Activated CD8-positive, alpha-beta memory T cell treated with anti-CD3 and anti-CD28 coated beads for 36 hours (primary cell): ENCODE results near the gene CACNG7. TPM values are rescaled to one million over a fixed set of nuclear protein-coding genes. Genes with fewer than 3 reads are reported as not detected.

Experiments used
- CTCF ChIA-PET: fragments of 350-600 bp; sonication (Branson Sonifier 250); formaldehyde crosslinking; loops from one replicate; lab custom pipeline; 2021; ENCODE audit warnings: antibody characterized with exemption; lab: Charles Lee
- POLR2A ChIA-PET: fragments of 350-600 bp; sonication (Branson Sonifier 250); formaldehyde crosslinking; loops from one replicate; lab custom pipeline; 2021; ENCODE audit warnings: antibody characterized with exemption; lab: Charles Lee
- total RNA-seq, 2 experiments: library from RNA; stranded (reverse); gene quantifications; one replicate each; pipeline ENCODE4 v1.2.3, GENCODE V29; 2021

CACNG7 gene
- total RNA-seq, 2 experiments from 2014 or later = not detected

DNA sequence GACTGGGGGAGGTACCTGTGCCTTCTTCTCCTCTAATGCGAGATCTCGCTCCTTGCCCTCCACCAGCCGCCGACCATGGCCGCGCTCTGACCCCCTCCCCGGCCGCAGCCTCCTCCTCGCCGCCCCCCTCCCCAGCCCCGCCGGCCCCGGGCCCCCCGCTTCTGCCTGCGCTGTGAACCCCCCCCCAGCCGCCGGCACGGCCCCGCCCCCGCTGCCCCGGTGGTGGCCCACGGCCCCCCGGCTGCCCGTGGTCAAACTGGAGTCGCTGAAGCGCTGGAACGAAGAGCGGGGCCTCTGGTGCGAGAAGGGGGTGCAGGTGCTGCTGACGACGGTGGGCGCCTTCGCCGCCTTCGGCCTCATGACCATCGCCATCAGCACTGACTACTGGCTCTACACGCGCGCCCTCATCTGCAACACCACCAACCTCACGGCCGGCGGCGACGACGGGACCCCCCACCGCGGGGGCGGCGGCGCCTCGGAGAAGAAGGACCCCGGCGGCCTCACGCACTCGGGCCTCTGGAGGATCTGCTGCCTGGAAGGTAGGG lies 53.9 kb downstream of the CACNG7 start, which contains the start of gene CACNG8:
Gene CACNG8 (plus strand): TSS at position 51 of the 545 bp plus-strand sequence.
- POLR2A ChIA-PET = no interaction called here
- CTCF ChIA-PET = no interaction called here

DNA sequence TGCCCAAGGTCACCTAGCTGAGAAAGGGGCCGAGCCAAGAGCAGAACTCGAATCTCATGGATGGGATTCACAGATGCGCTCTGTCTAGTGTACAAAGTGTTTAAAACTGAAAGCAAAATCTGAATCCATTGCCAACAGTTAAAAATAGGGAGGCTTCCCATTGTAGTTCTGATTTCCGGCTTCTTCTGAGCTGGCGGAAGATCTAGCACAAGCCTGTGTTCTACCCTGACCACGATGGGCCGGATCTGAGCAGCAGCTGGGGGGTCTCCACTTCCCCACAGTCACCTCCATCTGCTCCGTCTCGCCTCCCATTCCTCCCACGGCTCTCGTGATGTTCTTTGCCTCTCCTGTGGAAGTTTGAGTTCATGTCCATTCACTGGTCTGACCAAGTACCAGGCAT lies 56.0 kb downstream of the CACNG7 start:
- POLR2A ChIA-PET = no interaction called here

DNA sequence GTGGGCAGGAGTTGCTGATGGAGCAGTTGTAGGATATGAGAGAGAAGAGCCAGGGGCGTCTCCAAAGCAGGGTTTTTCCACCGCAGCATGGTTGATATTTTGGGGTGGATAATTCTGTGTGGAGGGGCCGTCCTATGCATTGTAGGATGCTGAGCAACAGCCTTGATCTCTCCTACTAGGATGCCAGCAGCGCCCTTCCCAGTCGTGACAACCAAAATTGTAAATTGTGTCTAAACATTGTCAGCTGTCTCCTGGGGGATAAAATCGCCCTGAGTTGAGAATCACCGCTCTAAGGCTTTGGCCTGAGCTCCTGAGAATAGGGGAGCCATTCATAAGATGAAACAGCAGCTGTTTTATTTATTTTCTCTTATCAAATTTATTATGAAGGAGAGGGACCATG lies 57.9 kb downstream of the CACNG7 start:
- ChIA-PET CTCF (no interaction called here), POLR2A (no interaction called here)

More for the DNA sequence above, 56.0 kb downstream of the CACNG7 start:
- CTCF ChIA-PET = no interaction called here

DNA sequence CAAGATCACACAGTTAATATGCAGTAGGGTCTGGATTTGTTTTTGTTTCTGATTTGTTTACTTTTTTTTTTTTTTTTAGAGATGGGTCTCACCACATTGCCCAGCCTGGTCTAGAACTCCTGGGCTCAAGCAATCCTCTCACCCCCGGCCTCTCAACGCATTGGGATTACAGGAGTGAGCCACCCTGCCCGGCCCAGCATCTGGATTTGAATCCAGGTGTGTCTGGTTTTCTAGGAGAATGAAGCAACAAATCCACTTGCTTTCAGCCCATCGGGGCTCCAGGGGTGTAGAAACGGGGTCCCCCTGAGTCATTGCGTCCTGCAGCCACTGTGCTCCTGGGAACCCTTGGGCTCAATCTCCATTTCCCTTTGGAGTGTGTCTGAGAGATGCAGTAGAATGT lies 60.3 kb downstream of the CACNG7 start:
- POLR2A ChIA-PET = no interaction called here
- CTCF ChIA-PET = no interaction called here

DNA sequence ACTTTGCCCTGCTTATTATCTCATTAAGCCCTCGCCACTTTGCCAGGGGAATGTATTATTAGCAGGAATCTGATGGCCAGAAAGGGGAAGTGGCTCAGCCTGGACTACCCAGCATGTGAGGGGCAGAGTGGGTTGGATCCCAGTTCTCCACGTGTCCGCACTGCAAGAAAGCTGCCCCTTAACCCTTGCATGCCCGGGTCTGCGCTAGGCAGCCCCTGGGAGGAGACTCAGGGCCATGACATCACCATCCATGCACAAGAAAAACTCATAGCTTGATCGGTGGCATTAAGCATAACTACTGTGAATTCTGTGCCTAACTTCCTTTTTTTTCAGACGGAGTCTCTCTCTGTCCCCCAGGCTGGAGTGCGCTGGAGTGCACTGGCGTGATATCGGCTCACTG lies 62.6 kb downstream of the CACNG7 start:
- CTCF ChIA-PET = no interaction called here
- POLR2A ChIA-PET = no interaction called here

DNA sequence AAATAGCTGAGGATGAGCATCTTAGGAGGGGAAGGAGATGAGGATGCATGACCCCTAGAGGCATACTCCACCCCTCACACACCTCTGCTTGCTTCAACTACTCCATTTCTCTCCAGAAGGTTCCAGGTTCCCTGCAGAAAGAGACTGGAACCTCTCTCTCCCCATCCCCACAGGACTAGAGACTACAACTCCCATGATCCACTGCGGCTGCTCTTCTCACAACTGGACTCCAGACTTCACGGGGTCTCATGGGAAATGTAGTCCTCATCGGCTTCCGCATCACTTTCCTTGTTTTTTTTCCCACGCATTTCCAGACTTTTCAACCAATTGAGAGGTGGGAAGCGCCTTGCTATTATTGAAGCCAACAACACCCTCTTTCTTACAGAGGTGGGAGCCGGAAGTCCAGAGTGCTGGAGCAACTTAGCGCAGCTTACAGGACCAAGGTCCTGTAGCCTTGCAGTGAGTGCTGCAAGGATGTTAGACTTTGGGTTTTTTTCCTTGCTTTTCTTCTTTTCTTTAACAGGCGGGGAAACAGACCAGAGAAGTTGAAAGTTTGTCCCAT lies 68.4 kb downstream of the CACNG7 start:
- CTCF ChIA-PET = interaction anchor here (0.5 kb wide), 1 partner anchor 38 kb away, joined by 3 read pairs; no protein-coding TSS in a partner anchor
- POLR2A ChIA-PET = no interaction called here

DNA sequence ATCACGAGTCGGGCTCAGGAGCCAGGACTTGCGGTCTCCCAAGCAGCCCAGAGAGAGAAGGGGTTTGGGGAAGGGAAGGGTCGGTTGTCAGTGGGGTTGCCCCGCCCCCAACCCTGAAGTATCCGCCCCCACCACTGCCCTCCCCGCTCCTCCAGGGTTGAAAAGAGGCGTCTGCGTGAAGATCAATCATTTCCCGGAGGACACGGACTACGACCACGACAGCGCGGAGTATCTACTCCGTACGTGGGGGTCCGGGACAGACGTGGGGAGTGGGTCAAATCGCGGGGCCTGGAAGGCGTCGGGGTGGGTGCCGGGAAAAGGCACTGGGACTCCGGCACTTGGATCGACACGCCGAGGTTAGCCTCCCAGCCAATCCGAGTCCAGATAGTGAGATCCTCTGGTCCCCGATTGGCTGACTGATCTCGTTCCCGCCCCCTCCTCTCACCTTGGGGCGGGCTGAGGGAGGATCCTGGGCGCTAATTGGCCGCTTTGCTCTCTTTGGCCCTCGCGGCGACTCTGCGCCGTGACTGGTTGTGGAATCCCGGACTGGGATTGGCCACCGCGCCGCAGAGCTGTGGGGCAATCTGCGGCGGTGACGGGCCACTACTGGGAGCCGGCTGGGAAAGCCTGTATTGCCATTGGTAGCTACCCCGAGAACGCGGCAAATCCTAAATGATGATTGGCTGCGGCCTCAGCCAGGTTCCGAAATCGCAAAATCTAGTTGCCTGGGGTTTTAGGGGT lies 69.1 kb downstream of the CACNG7 start:
- ChIA-PET POLR2A (no interaction called here), CTCF (interaction anchor here (0.5 kb wide), 1 partner anchor 37 kb away, joined by 3 read pairs; no protein-coding TSS in a partner anchor)

DNA sequence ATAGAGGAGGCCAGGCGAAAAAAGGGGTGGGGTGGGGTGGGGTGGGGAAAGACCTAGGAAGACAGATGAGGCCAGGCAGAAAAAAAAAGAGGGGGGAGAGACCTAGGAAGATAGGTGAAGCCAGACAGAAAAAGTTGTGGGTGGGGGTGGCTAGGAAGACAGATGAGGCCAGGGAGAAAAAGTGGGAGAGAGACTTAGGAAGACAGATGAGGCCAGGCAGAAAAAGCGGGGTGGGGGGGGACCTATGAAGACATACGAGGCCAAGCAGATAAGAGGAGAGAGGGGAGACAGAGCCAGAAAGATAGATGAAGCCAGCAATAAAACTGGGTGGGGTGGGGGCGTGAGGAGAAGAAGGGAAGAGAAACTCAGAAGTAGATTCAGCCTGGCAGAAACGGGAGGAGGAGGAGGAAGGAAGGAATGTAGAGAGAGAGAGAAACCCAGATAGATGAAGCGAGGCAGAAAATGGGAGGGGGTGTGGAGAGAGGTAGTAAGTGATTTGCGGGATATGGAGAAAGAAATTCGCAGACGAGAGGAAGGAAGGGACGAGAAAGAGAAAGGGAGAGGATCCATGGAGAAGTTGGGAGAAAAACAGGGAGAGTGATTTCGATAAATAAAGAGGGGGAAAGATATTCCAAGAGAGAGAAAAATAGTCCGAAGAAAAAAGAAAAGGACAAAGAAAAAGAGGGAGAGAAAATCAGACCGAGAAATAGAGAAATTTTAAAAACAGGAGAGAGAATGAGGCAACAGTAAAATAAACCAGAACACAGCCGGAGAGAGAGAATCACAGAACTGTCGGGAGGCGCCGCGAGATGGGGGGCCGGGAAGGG lies 70.1 kb downstream of the CACNG7 start:
- CTCF ChIA-PET = no interaction called here

DNA sequence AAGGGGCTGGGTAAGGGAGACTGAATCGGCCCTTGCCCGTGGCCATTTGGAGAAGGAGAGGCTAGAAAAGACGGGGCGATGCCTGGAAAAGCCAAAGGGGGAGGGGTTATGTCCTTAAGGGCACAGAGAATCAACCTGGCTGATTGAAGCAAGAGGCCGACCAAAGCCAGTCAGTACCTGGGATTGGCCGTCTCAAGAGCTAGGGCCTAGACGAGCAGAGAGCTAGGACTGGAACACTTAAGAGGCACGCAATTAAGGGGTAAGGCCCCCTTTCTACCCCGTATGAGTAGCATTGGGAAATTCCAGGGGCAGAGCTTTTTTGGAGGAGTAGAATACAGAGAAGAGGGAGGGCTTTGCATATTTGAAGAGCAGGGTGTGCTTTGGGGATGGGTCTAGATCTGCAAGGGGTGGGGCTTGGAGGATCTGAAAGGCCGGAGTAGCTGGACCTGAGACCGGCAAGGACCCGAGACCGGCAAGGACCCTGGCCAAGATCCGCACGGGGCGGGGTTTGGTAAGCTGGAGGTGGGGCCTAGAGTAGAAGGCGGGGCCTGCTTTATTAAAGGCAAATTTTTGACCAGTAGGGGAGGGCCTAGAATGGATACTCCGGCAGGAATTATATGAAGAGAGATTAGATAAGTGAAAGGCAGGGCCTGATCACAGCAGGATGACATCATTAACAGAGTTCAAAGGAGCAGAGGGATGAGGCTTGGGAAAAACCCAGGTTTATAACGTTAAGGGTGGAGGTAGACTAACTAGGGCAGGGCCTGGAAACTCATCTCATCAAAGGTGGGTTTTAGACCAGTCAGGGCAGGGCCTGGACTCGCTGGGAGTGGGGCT lies 71.7 kb downstream of the CACNG7 start:
- POLR2A ChIA-PET = interaction anchor here (1.1 kb wide), 1 partner anchor 114 kb away, joined by 4 read pairs; no protein-coding TSS in a partner anchor
- CTCF ChIA-PET = no interaction called here

More for the DNA sequence above, 70.1 kb downstream of the CACNG7 start:
- POLR2A ChIA-PET = interaction anchor here (0.5 kb wide), 1 partner anchor 22 kb away, joined by 3 read pairs; no protein-coding TSS in a partner anchor

DNA sequence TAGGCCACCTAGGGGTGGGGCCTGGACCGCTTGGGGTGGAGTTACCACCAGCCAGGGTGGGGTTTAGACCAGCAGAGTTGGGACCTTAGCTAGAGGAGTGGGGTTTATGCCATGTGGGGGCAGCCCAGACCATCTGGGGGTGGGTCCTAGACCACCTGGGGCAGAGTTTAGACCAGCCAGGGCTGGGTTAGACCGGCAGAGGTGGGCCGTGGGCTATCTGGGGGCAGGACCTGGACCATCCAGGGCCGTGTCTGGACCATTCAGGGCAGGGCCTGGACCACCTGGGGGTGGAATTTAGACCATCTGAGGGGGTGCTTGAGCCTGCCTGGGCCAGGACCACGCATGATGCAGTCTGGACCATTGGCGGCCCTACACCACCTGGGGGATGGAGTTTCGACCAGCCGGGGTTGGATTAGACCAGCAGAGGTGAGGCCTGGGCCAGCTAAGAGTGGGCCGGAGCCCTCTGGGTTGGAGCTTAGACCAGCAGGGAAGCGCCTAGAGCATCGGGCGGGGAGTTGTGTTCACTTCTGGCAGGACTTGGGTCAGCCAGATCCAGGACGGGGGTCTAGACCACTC lies 72.4 kb downstream of the CACNG7 start:
- ChIA-PET CTCF (no interaction called here), POLR2A (no interaction called here)

DNA sequence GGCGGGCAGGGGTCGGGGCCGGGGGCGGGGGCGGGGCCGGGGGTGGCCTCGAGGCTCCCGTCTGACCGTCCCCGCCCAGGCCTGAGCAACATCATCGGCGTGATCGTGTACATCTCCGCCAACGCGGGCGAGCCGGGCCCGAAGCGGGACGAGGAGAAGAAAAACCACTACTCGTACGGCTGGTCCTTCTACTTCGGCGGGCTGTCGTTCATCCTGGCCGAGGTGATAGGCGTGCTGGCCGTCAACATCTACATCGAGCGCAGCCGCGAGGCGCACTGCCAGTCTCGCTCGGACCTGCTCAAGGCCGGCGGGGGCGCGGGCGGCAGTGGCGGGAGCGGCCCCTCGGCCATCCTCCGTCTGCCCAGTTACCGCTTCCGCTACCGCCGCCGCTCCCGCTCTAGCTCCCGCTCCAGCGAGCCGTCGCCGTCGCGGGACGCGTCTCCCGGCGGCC lies 72.9 kb downstream of the CACNG7 start:
- ChIA-PET CTCF (no interaction called here), POLR2A (no interaction called here)

DNA sequence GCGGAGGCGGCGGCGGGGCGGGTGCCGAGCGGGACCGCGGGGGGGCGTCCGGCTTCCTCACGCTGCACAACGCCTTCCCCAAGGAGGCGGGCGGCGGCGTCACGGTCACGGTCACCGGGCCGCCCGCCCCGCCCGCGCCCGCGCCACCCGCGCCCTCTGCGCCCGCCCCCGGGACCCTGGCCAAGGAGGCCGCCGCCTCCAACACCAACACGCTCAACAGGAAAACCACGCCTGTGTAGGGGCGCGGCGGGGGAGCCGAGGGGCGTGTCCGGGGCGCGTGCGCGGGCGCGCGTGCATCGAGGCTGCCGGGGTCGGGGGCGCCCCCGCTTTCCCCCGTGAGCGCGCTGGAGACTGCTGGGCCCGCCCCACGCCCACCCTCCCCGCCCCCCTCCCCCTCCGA lies 73.5 kb downstream of the CACNG7 start:
- ChIA-PET CTCF (no interaction called here), POLR2A (no interaction called here)

DNA sequence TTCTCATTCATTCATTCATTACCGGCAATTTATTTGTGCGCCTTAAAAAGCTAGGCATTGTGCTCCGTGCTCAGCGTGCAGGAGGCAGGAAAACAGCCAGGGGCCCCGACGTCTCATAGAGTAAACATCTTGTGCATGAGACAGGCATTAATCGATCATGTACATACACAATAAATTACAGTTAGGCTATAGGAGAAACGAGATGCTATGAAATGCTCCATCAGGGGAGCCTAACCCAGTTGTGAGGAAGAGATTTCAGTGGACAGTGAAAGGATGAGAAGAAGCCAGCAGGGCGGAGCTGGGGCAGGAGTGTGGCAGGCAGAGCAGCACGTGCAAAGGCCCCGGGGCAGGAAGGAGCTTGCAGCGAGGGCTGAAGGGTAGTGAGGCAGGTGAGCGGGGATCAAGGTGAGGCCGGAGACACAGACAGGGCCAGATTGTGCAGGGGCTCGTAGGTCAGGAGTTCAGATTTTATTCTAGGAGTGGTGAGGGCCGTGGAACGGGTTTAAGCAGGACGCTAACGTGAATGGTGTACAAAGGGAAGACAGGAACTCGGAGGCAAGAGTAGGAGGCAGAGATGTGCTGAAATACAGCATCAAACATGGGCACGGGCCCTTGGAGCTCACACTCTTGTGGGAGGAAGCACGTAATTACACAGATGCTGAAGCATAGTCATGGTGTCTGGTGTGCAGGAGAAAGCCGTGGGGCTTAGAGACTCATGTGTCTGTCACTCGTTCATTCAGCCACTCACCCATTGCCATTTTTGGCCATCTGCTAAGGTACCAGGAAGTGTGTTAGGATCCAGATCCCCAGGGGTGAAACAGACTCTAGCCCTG lies 74.6 kb downstream of the CACNG7 start:
- ChIA-PET POLR2A (no interaction called here), CTCF (no interaction called here)

DNA sequence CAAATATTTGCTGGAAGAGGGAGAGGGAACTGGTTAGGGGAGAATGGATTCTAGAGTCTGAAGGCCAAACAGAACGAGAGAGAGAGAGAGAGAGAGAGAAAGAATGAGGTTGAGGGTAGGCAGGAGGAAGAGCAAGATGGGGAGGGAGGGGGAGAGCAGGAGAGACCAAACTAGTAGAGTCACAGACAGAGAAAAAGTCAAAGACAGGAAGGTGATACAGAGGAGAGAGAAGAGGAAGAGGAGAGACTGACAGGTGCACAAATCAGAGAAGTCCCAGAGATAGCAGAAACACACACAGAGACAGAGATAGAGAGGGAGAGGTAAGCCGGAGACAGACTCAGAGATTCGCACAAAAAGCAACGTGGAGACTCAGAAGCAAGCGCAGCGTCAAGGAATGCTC lies 76.8 kb downstream of the CACNG7 start:
- CTCF ChIA-PET = no interaction called here
- POLR2A ChIA-PET = no interaction called here

DNA sequence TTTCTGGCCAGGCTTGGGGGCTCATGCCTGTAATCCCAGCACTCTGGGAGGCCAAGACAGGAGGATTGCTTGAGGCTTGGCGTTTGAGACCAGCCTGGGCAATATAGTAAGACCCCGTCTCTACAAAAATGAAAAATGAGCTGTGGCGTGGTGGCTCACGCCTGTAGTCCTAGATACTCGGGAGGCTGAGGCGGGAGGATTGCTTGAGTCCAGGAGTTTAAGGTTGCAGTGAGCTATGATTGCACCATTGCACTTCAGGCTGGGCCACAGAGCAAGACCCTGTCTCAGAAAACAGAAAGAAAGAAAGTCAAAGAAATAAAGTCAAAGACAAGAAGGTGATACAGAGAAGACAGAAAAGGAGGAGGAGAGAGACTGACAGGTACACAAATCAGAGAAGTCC lies 79.9 kb downstream of the CACNG7 start:
- CTCF ChIA-PET = no interaction called here

DNA sequence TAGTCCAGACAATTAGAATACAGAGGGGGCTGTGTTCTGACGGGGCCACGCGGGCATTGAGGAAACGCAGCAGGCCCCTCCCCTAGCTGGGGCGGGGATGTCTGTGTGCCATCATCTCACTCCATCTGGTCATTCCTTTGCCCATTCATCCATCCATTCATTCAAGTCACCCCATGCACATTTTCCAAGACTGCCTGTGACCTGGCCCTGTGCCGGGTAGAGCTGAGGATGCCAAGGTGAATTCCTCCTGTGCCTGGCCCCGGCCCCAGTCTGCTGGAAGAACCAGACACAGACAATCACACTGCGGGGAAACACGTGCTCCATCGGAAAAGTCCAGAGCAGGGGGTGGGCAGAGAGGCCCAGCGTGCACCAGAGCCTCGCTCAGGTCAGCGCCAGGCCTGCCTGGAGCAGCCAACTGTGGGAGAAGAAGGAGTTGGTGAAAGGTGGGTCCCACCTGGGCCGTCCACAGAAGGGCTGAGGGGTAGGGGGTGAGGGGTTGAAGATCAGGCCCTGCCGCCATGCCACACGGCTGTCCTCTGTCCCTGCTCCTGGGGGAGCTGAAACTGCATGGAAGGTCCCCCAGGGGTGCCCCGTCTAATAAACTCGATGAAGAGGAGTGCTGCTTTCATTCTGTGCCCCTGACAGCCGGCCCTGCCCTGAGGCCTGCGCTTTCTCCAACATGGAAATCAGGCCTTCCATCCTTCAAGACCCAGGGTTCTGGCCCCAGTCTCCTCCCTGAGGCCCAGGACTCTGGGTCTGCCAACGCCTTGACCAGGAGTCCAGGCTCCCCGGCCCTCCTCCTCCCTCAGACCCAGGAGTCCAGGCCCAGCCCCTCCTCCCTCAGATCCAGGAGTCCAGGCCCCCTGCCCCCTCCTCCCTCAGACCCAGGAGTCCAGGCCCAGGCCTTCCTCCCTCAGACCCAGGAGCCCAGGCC lies 80.8 kb downstream of the CACNG7 start:
- POLR2A ChIA-PET = no interaction called here
- CTCF ChIA-PET = no interaction called here

More for the DNA sequence above, 79.9 kb downstream of the CACNG7 start:
- POLR2A ChIA-PET = no interaction called here
